ENCODE results near the gene BCAR3. TPM values are rescaled to one million over a fixed set of nuclear protein-coding genes. Genes with fewer than 3 reads are reported as not detected.
A peak's percentile ranks its signal among the peaks of the same experiment; 100 is the strongest.
"Not testable (repeated sequence)": the region's sequence is repeated elsewhere in the genome, so short reads cannot be mapped to it uniquely, and the experiment has no call there.

Gene BCAR3
- total RNA-seq, 2 experiments from 2014 or later = 0.96 to 1.3 TPM

GRCh38 chr1:93701629-93702028 lies 20.0 kb upstream of the BCAR3 start:
- Mint-ChIP-seq H3K4me1 (peaks cover 16% of the 10 kb centered on the region), H3K27me3 (no peaks in the 10 kb centered on the region), H3K36me3 (no peaks in the 10 kb centered on the region), H3K27ac (no peak overlapping the region), H3K9me3 (ENCODE audit: low read depth) (no peaks in the 10 kb centered on the region), H3K4me3 (no peak overlapping the region)
- ATAC-seq = peak; percentile 16
- CTCF ChIA-PET = no interaction called here
- DNase-seq = peak; percentile 46

GRCh38 chr1:93700532-93701469 lies 19.2 kb upstream of the BCAR3 start:
- Mint-ChIP-seq H3K27me3 (no peaks in the 10 kb centered on the region), H3K36me3 (no peaks in the 10 kb centered on the region), H3K4me3 (no peak overlapping the region), H3K27ac (no peak overlapping the region), H3K9me3 (ENCODE audit: low read depth) (no peaks in the 10 kb centered on the region), H3K4me1 (peaks cover 10% of the 10 kb centered on the region)
- ATAC-seq (no peak), DNase-seq (no peak)
- CTCF ChIA-PET = interaction anchor here (1.1 kb wide), 1 partner anchor 10 kb away, joined by 3 read pairs; no protein-coding TSS in a partner anchor

- H3K4me3 Mint-ChIP-seq = no peak overlapping the region
- no peaks in the 10 kb centered on the region for H3K9me3 Mint-ChIP-seq (ENCODE audit: low read depth)
- CTCF ChIA-PET = no interaction called here
- H3K4me1 Mint-ChIP-seq = peaks cover 9% of the 10 kb centered on the region
- DNase-seq = no peak
- no peaks in the 10 kb centered on the region for H3K36me3 Mint-ChIP-seq
- ATAC-seq = no peak
- H3K27me3 Mint-ChIP-seq = no peaks in the 10 kb centered on the region
- no peak overlapping the region for H3K27ac Mint-ChIP-seq
Observed at GRCh38 chr1:93699503-93700168, 18.0 kb upstream of the BCAR3 start.

DNA sequence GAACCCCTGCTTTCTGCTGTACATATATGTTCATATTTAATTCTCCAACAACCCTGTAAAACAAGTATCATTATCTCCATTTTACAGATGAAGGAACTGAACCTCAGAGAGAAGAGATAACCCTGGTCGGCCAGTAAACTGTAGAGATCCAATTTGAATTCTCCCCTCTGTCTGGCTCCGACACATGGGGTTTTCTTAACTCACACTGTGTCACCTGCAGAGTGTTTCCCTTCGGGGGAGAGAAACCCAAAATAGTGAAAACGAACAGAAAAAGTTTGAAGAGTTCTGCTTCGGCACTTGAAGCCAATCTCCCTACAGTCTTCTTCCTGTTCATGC lies 17.4 kb upstream of the BCAR3 start:
- CTCF ChIA-PET = no interaction called here
- H3K36me3 Mint-ChIP-seq = no peaks in the 10 kb centered on the region
- H3K27me3 Mint-ChIP-seq = no peaks in the 10 kb centered on the region
- DNase-seq (no peak), ATAC-seq (no peak)
- no peak overlapping the region for H3K4me3 Mint-ChIP-seq
- H3K4me1 Mint-ChIP-seq = peaks cover 9% of the 10 kb centered on the region
- H3K9me3 Mint-ChIP-seq (ENCODE audit: low read depth) = no peaks in the 10 kb centered on the region
- no peak overlapping the region for H3K27ac Mint-ChIP-seq

- Mint-ChIP-seq H3K27ac (no peak overlapping the region), H3K9me3 (ENCODE audit: low read depth) (no peaks in the 10 kb centered on the region), H3K27me3 (no peaks in the 10 kb centered on the region), H3K36me3 (no peaks in the 10 kb centered on the region), H3K4me3 (no peak overlapping the region), H3K4me1 (peaks cover 9% of the 10 kb centered on the region)
- DNase-seq (no peak), ATAC-seq (no peak)
- CTCF ChIA-PET = no interaction called here
Observed at GRCh38 chr1:93698329-93699048, 16.9 kb upstream of the BCAR3 start.

DNA sequence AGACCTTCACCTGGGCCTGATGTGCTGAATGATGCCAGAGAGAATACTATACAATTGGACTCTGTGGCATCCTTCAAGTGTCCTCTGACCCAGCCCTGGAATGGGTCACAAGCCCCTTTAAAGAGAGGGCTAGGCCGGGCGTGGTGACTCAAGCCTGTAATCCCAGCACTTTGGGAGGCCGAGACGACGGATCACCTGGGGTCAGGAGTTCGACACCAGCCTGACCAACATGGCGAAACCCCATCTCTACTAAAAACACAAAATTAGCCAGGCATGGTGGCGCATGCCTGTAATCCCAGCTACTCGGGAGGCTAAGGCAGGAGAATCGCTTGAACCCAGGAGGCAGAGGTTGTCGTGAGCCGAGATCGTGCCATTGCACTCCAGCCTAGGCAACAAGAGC lies 15.9 kb upstream of the BCAR3 start:
- H3K4me3 Mint-ChIP-seq; H3K36me3 Mint-ChIP-seq; ATAC-seq; H3K27me3 Mint-ChIP-seq; DNase-seq; H3K27ac Mint-ChIP-seq; H3K9me3 Mint-ChIP-seq (ENCODE audit: low read depth): not testable (repeated sequence)
- H3K4me1 Mint-ChIP-seq = peaks cover 18% of the 10 kb centered on the region
- CTCF ChIA-PET = interaction anchor here (1.0 kb wide), 1 partner anchor 8 kb away, joined by 3 read pairs; no protein-coding TSS in a partner anchor

DNA sequence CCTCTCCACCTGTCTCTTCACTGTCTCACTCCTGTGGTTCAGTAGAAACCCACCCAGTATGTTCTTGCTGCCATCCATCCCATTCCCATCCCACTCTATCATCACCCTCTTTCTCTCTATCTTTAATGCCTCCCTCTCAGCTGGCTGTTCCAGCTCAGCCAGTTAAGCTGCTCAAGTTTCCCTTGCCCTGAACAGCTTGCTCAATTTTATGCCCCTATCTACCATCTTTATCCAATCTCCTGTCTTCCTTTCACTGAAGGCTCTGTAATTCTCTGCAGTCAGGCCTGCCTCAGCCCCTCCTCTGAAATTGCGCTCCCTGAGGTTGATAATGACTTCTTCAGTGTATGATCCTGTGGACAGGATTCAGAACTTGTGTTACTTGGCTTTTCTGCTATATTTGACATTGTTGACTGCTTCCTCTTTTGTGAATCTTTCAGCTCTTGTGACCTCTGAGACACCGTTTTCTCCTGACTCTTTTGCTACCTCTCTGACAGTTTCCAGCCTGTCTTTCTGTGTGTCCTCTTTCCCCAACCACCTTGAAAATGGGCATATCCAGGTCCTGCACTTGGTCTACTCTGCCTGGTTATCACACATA lies 13.9 kb upstream of the BCAR3 start:
- no peak for ATAC-seq
- CTCF ChIA-PET = no interaction called here
- Mint-ChIP-seq H3K36me3 (no peaks in the 10 kb centered on the region), H3K27me3 (no peaks in the 10 kb centered on the region), H3K4me1 (peaks cover 14% of the 10 kb centered on the region), H3K4me3 (no peak overlapping the region), H3K9me3 (ENCODE audit: low read depth) (no peaks in the 10 kb centered on the region), H3K27ac (no peak overlapping the region)
- no peak for DNase-seq

- Mint-ChIP-seq H3K27ac (no peak overlapping the region), H3K36me3 (no peaks in the 10 kb centered on the region), H3K27me3 (no peaks in the 10 kb centered on the region), H3K4me1 (peaks cover 14% of the 10 kb centered on the region), H3K4me3 (no peak overlapping the region), H3K9me3 (ENCODE audit: low read depth) (no peaks in the 10 kb centered on the region)
- no peak for DNase-seq
- CTCF ChIA-PET = no interaction called here
- no peak for ATAC-seq
Observed at GRCh38 chr1:93694819-93695218, 13.2 kb upstream of the BCAR3 start.

- ATAC-seq (no peak), DNase-seq (no peak)
- CTCF ChIA-PET = interaction anchor here (0.9 to 2.9 kb wide), 6 partner anchors 9 to 122 kb away, joined by 3 to 8 read pairs (median 5); partner anchors contain the start of gene BCAR3
- no peaks in the 10 kb centered on the region for H3K9me3 Mint-ChIP-seq (ENCODE audit: low read depth)
- no peak overlapping the region for H3K4me3 Mint-ChIP-seq
- H3K36me3 Mint-ChIP-seq = no peaks in the 10 kb centered on the region
- H3K27ac Mint-ChIP-seq = no peak overlapping the region
- H3K27me3 Mint-ChIP-seq = peaks cover 3% of the 10 kb centered on the region
- H3K4me1 Mint-ChIP-seq = peaks cover 14% of the 10 kb centered on the region
Observed at GRCh38 chr1:93694039-93694438, 12.4 kb upstream of the BCAR3 start.

GRCh38 chr1:93692983-93693591 lies 11.4 kb upstream of the BCAR3 start:
- Mint-ChIP-seq H3K4me3 (no peak overlapping the region), H3K9me3 (ENCODE audit: low read depth) (no peaks in the 10 kb centered on the region), H3K36me3 (no peaks in the 10 kb centered on the region), H3K27me3 (peaks cover 3% of the 10 kb centered on the region), H3K4me1 (peaks cover 14% of the 10 kb centered on the region), H3K27ac (peak overlapping the region; percentile 73)
- CTCF ChIA-PET = interaction anchor here (0.9 to 2.9 kb wide), 8 partner anchors 10 to 123 kb away, joined by 3 to 8 read pairs (median 4); partner anchors contain the start of gene BCAR3
- ATAC-seq = peak; percentile 93
- DNase-seq = peak; percentile 81

GRCh38 chr1:93692451-93692861 lies 10.8 kb upstream of the BCAR3 start:
- DNase-seq (no peak), ATAC-seq (no peak)
- CTCF ChIA-PET = interaction anchor here (1.0 to 2.9 kb wide), 5 partner anchors 10 to 123 kb away, joined by 3 to 8 read pairs (median 3); partner anchors contain the start of gene BCAR3
- Mint-ChIP-seq H3K27ac (peak overlapping the region; percentile 73), H3K9me3 (ENCODE audit: low read depth) (no peaks in the 10 kb centered on the region), H3K27me3 (peaks cover 6% of the 10 kb centered on the region), H3K4me3 (no peak overlapping the region), H3K36me3 (no peaks in the 10 kb centered on the region), H3K4me1 (peaks cover 14% of the 10 kb centered on the region)

DNA sequence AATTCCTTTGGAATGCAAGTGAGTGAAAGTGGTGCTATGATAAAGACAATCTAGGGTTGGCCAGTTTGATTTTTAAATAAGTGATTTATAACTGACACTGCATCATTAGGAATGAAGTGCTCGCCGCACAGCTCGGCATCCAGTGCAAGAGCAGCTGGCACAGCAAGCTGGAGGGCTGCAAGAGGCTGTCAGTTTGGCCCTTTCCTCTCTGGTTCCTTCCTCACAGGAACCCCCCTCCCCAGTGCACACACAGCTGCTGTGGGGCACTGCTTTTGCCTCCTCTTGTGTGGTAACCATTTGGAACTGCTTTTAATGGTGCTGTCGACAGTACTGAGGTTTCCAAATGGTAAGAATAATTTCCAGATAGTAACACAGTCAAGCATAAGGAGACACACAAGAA lies 10.4 kb upstream of the BCAR3 start:
- DNase-seq (no peak), ATAC-seq (no peak)
- Mint-ChIP-seq H3K4me3 (no peak overlapping the region), H3K27ac (no peak overlapping the region), H3K9me3 (ENCODE audit: low read depth) (no peaks in the 10 kb centered on the region), H3K36me3 (no peaks in the 10 kb centered on the region), H3K4me1 (peaks cover 14% of the 10 kb centered on the region), H3K27me3 (peaks cover 6% of the 10 kb centered on the region)
- CTCF ChIA-PET = interaction anchor here (1.0 to 2.9 kb wide), 5 partner anchors 10 to 124 kb away, joined by 3 to 8 read pairs (median 3); partner anchors contain the start of gene BCAR3
